Measurements from ENCODE around the gene BLOC1S1. TPM values are rescaled to one million over a fixed set of nuclear protein-coding genes. Genes with fewer than 3 reads are reported as not detected.
A peak's percentile ranks its signal among the peaks of the same experiment; 100 is the strongest.

The BLOC1S1 gene
- total and polyA plus RNA-seq, 9 of the 15 experiments (the other 6 are each of a cell fraction or from before 2014, with no cell fraction given), result 75.2 to 161 (median 98.8) TPM

GRCh38 chr12:55729819-55730818 is 14.3 kb downstream of the BLOC1S1 start:
- ATAC-seq (peak; percentile 10), FAIRE-seq (no peak)
- TF ChIP-seq ATF7 (IDR thresholded peaks at IDR 0.05), result no peak
- no peak for TF ChIP-seq ZNF592 (IDR thresholded peaks at IDR 0.05)
- 0 out of 4 replicates have a peak, but pooled peaks of 1 of the 2 experiments have one; percentile 6 for TF ChIP-seq RAD21 (CRISPR knock-in tag; conservative IDR thresholded peaks at IDR 0.05 in 1 of 2, IDR thresholded peaks at IDR 0.05 in 1 of 2)
- peak; percentile 39; the same call in 1 of the 2 replicates for TF ChIP-seq SP1 (CRISPR knock-in tag; IDR thresholded peaks at IDR 0.05)
- 0 out of 2 replicates have a peak, but pooled peaks have one; percentile 23 for TF ChIP-seq TEAD4 (IDR thresholded peaks at IDR 0.05; ENCODE audit: low read length)
- no peak for TF ChIP-seq TEAD4 (CRISPR knock-in tag; IDR thresholded peaks at IDR 0.05; ENCODE audit: borderline replicate concordance)
- TF ChIP-seq SETDB1 (IDR thresholded peaks at IDR 0.05; ENCODE audit: low read length), result no peak
- peak; percentile 83 for TF ChIP-seq ESRRA (IDR thresholded peaks at IDR 0.05; ENCODE audit: borderline replicate concordance, low read depth)
- TF ChIP-seq EGR1 (conservative IDR thresholded peaks at IDR 0.05), result peak; percentile 53; the same call in 1 of the 2 replicates
- TF ChIP-seq U2AF1 (optimal IDR thresholded peaks at IDR 0.05; ENCODE audit: low read depth, low read length), result no peak

More at GRCh38 chr12:55729819-55730818, 14.3 kb downstream of the BLOC1S1 start:
- CTCF ChIA-PET (ENCODE audit: low intra/inter-chr PET ratio), result interaction anchor here (0.8 kb wide), 1 partner anchor 9 kb away, joined by 4 read pairs; no protein-coding TSS in a partner anchor
- Histone ChIP-seq H4K20me1 (replicated peaks; ENCODE audit: control insufficient read depth, insufficient read depth, low read length) (0 out of 2 replicates have a peak, but pooled peaks cover 13% of the 10 kb centered on the region), H3K9me1 (ENCODE audit: control insufficient read depth, insufficient read depth, low read length) (no peaks in the 10 kb centered on the region), H3K9me3 (replicated peaks; ENCODE audit: control insufficient read depth, insufficient read depth, low read depth, low read length) (no peaks in the 10 kb centered on the region), H2AFZ (ENCODE audit: low read depth, low read length) (peak overlapping the region; percentile 85), H3K36me3 (ENCODE audit: control insufficient read depth, insufficient read depth, low read length) (peaks cover 22% of the 10 kb centered on the region), H3K4me3 (peak overlapping the region; percentile 69), H3K4me1 (replicated peaks in 1 of 2; ENCODE audit: control insufficient read depth in 2 of 2, insufficient read depth in 2 of 2, low read length in 2 of 2) (peaks cover 22 to 39% of the 10 kb centered on the region in 2 experiments; a peak in 4 of 5 replicates), H3K79me2 (ENCODE audit: control insufficient read depth, insufficient read depth, low read length) (peaks cover 28% of the 10 kb centered on the region), H3K4me2 (ENCODE audit: insufficient read depth, low read length) (peak overlapping the region; percentile 95), H3K27ac (ENCODE audit: extremely low read depth, low read depth, low read length) (peak overlapping the region; percentile 97), H3K27me3 (ENCODE audit: control insufficient read depth in 2 of 2, insufficient read depth in 2 of 2, low read length in 2 of 2) (no peaks in the 10 kb centered on the region), H3K9ac (ENCODE audit: insufficient read depth in 1 of 2, low read depth in 2 of 2, low read length in 2 of 2) (peak overlapping the region; percentile 94 to 97)
- intact Hi-C loops (cut with micrococcal nuclease) (no loop called here), in situ Hi-C loops (cut with MboI) (no loop called here)
- 23% methylated on average over 19 of the region's 19 CpGs for WGBS (ENCODE audit: insufficient coverage, low coverage, missing lambda C conversion rate)
- DNase-seq (ENCODE audit: extremely low read depth in 1 of 4, low spot score in 3 of 4), result no peak
- POLR2A ChIA-PET, result interaction anchor here (0.9 to 2.0 kb wide), 8 partner anchors 8 to 253 kb away, joined by 3 to 25 read pairs (median 8); partner anchors contain the start of genes BLOC1S1, GDF11, ORMDL2 and RDH5
- no TSS peak for BruUV-seq (replicated peaks)
